H4 (cell line): ENCODE measurements around the gene CD209. TPM values are rescaled to one million over a fixed set of nuclear protein-coding genes. Genes with fewer than 3 reads are reported as not detected.
"Not testable (repeated sequence)": the region's sequence is repeated elsewhere in the genome, so short reads cannot be mapped to it uniquely, and the experiment has no call there.

ENCODE experiments used
- DNase-seq: peaks from one replicate; pipeline ENCODE4 v3.0.0-alpha.2; 2015; ENCODE audit warnings: low spot score
- total RNA-seq: library from RNA; depleted of rRNA; stranded (reverse); fragments of >200 nt; shearing (Covaris generic); gene quantifications from 2 replicates; pipeline ENCODE4 v1.2.3, GENCODE V29; 2014

CD209 gene
- total RNA-seq, 1 experiment from 2014 or later = 0.10 TPM

GRCh38 chr19:7769171-7769570, 21.8 kb upstream of the CD209 start:
- no peak for DNase-seq

- DNase-seq = no peak
Observed at GRCh38 chr19:7767487-7767886, 20.2 kb upstream of the CD209 start.

GRCh38 chr19:7766535-7766934, 19.2 kb upstream of the CD209 start:
- no peak for DNase-seq

- not testable (repeated sequence) for DNase-seq
Observed at GRCh38 chr19:7765043-7765442, 17.7 kb upstream of the CD209 start.

GRCh38 chr19:7764157-7764556, 16.8 kb upstream of the CD209 start:
- not testable (repeated sequence) for DNase-seq

GRCh38 chr19:7763696-7764095, 16.4 kb upstream of the CD209 start:
- DNase-seq = no peak

GRCh38 chr19:7762719-7763293, 15.5 kb upstream of the CD209 start, which contains the start of gene CLEC4M:
CLEC4M (plus strand) TSS chr19:7763243; CDS start chr19:7763267, 24 bp downstream.
- DNase-seq = no peak

GRCh38 chr19:7759156-7759555, 11.8 kb upstream of the CD209 start:
- no peak for DNase-seq

- no peak for DNase-seq
Observed at GRCh38 chr19:7757358-7757757, 10.0 kb upstream of the CD209 start.

- DNase-seq = no peak
Observed at GRCh38 chr19:7756258-7756657, 8.9 kb upstream of the CD209 start.

GRCh38 chr19:7751157-7751783, 3.9 kb upstream of the CD209 start:
- DNase-seq = no peak

GRCh38 chr19:7748756-7749155, 1.4 kb upstream of the CD209 start:
- no peak for DNase-seq

- DNase-seq = no peak
Observed at GRCh38 chr19:7748171-7748570, 837 bp upstream of the CD209 start.

- not testable (repeated sequence) for DNase-seq
Observed at GRCh38 chr19:7746306-7746705, 1.0 kb downstream of the CD209 start.

GRCh38 chr19:7744871-7745650, 2.3 kb downstream of the CD209 start:
- DNase-seq = no peak

GRCh38 chr19:7744199-7744786, 3.0 kb downstream of the CD209 start:
- no peak for DNase-seq

GRCh38 chr19:7743425-7743841, 3.9 kb downstream of the CD209 start:
- DNase-seq = no peak

- no peak for DNase-seq
Observed at GRCh38 chr19:7742991-7743390, 4.3 kb downstream of the CD209 start.

- no peak for DNase-seq
Observed at GRCh38 chr19:7742575-7742974, 4.8 kb downstream of the CD209 start.

- no peak for DNase-seq
Observed at GRCh38 chr19:7740682-7741054, 6.7 kb downstream of the CD209 start.

- DNase-seq = no peak
Observed at GRCh38 chr19:7739801-7740681, 7.3 kb downstream of the CD209 start.
